CD4-positive, CD25-positive, alpha-beta regulatory T cell (primary cell): ENCODE results near the gene ST7L. TPM values are rescaled to one million over a fixed set of nuclear protein-coding genes. Genes with fewer than 3 reads are reported as not detected.
A peak's percentile ranks its signal among the peaks of the same experiment; 100 is the strongest.

Experiments used
- ATAC-seq, 2 donors: fragments of 150-1000 bp; cut with Tn5 transposase; one replicate each; pipeline ENCODE4 v1.10.0; 2021; ENCODE audit warnings: low read depth in 2 of 2, moderate number of reproducible peaks in 2 of 2, moderate library complexity in 1 of 2
- DNase-seq, 3 donors: peaks; one replicate each; pipeline versions ENCODE4 v3.0.0 to v3.0.0-alpha.2; 2012 to 2022; ENCODE audit warnings: mixed read lengths in 1 of 3
- H3K27ac ChIP-seq: one replicate; pipeline ENCODE4 v1.7.0; 2013; ENCODE audit warnings: mild to moderate bottlenecking, low read length; ENCODE audit not compliant: insufficient read depth, poor library complexity, severe bottlenecking
- H3K27me3 ChIP-seq: one replicate; pipeline ENCODE4 v1.7.0; 2013; ENCODE audit warnings: low read length; ENCODE audit not compliant: control insufficient read depth, insufficient read depth
- H3K36me3 ChIP-seq: one replicate; pipeline ENCODE4 v1.7.0; 2013; ENCODE audit warnings: mild to moderate bottlenecking, low read length, moderate library complexity; ENCODE audit not compliant: control insufficient read depth, insufficient read depth
- H3K4me1 ChIP-seq: 2 replicates; pipeline ENCODE4 v1.7.0; 2013; ENCODE audit warnings: mild to moderate bottlenecking, low read length; ENCODE audit not compliant: insufficient read depth, control insufficient read depth, poor library complexity, severe bottlenecking
- H3K4me3 ChIP-seq: one replicate; pipeline ENCODE4 v1.7.0; 2013; ENCODE audit warnings: low read depth, mild to moderate bottlenecking, low read length, moderate library complexity
- H3K9me3 ChIP-seq, 2 experiments: 1 replicate in 1 of 2; 2 replicates in 1 of 2; pipeline ENCODE4 v1.7.0; 2013; ENCODE audit warnings: low read length in 2 of 2, mild to moderate bottlenecking in 1 of 2, moderate library complexity in 1 of 2; ENCODE audit not compliant: control insufficient read depth in 2 of 2
- H3K27ac Mint-ChIP-seq, 3 donors: one replicate each; pipeline ENCODE4 v1.8.0; 2020 to 2022; ENCODE audit warnings: mild to moderate bottlenecking in 3 of 3, mixed read lengths in 3 of 3, moderate library complexity in 2 of 3
- H3K27me3 Mint-ChIP-seq: one replicate; pipeline ENCODE4 v1.8.0; 2022; ENCODE audit warnings: mild to moderate bottlenecking, mixed read lengths
- H3K36me3 Mint-ChIP-seq: one replicate; pipeline ENCODE4 v1.8.0; 2020; ENCODE audit warnings: mixed read lengths
- H3K4me1 Mint-ChIP-seq, 4 donors: one replicate each; pipeline ENCODE4 v1.8.0; 2020 to 2022; ENCODE audit warnings: mixed read lengths in 4 of 4, mild to moderate bottlenecking in 1 of 4
- H3K4me3 Mint-ChIP-seq, 4 donors: one replicate each; pipeline ENCODE4 v1.8.0; 2020 to 2022; ENCODE audit warnings: mild to moderate bottlenecking in 4 of 4, mixed read lengths in 4 of 4, moderate library complexity in 3 of 4
- H3K9me3 Mint-ChIP-seq, 7 donors: one replicate each; pipeline ENCODE4 v1.8.0; 2020 to 2022; ENCODE audit warnings: mixed read lengths in 7 of 7, mild to moderate bottlenecking in 3 of 7, moderate library complexity in 2 of 7
- polyA plus RNA-seq, 4 donors: library from polyadenylated mRNA; unstranded; fragments of 300-500 nt; fragmentation: Illumina TruSeq; gene quantifications; one replicate each; pipeline ENCODE4 v1.2.3, GENCODE V29; 2021
- total RNA-seq: library from RNA; stranded (reverse); gene quantifications from one replicate; pipeline ENCODE4 v1.2.3, GENCODE V29; 2022

Gene ST7L
- total and polyA plus RNA-seq, 5 donors from 2014 or later = 7.7 to 36.8 (median 14.9) TPM

DNA sequence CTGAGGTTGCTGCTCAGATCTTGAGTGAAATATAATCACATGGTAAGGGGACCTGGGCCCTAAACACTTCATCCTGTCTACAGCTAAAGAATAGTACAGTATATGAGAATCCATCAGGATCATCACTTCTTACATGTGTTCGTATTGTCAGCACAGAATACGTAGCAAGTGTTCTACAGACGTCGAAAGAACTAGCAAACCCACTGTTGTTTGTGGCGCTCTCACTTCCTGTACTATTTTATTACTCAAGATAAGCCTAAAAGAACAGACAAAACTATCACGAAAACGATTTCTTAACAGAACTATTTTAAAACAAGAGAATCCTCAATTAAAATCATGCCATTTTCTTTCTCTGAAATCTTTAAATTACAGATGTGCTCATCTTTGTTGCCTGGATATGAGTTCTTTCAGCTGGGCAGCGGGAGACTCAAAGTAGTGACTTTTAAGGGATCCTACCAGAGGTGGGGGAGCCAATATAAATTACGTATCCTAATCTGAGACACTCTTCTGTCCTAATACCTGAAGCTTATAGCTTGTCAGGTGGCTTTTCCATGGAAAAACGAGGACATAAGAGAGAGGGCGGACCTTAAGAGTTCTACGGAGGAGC is 724 bp downstream of the ST7L start:
- H3K4me3 ChIP-seq = peak overlapping the region; percentile 94
- H3K27ac ChIP-seq = peak overlapping the region; percentile 100
- H3K4me3 Mint-ChIP-seq = peak overlapping the region; percentile 99 to 100 (median 100)
- no peaks in the 10 kb centered on the region for H3K27me3 ChIP-seq
- H3K4me1 Mint-ChIP-seq = peaks cover 18 to 46% (median 31%) of the 10 kb centered on the region in 4 donors
- peaks cover 52% of the 10 kb centered on the region for H3K4me1 ChIP-seq
- no peaks in the 10 kb centered on the region for H3K9me3 ChIP-seq
- peaks cover 3% of the 10 kb centered on the region for H3K36me3 Mint-ChIP-seq
- H3K27ac Mint-ChIP-seq = peak overlapping the region; percentile 99 to 100 (median 100)
- H3K36me3 ChIP-seq = peaks cover 4% of the 10 kb centered on the region
- peak; percentile 22 to 83 (median 81) for DNase-seq
- no peaks in the 10 kb centered on the region for H3K9me3 Mint-ChIP-seq
- H3K27me3 Mint-ChIP-seq = peaks cover 10% of the 10 kb centered on the region
- ATAC-seq = peak; percentile 30 to 42

DNA sequence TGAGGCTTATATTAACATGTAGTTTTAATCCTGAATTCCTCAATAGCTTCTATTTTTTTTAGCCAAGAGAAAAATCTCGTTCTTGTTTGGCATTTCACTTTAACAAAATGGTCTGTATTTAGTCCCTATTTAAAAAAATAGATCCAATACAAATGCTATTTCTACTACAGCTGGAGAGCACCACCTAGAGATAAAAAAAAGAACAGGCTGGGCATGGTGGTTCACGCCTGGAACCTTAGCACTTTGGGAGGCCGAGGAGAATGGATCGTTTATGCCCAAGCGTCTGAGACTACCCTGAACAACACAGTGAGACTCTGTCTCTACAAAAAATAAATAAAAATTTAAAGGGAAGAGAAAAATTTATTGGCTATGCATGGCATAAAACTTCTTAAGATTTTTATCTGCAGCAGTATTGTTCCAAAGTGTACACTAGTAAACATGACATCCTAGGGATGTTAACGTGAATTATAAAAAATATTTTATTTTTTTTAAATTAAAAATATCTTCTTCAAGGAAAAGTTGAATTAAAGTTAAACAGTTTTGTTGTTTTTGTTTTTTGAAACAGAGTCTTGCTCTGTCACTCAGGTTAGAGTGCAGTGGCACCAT is 4.4 kb downstream of the ST7L start:
- Mint-ChIP-seq H3K4me1 (peaks cover 9 to 32% (median 20%) of the 10 kb centered on the region in 4 donors), H3K27ac (peak overlapping the region in 1 of 3 donors; percentile 75), H3K27me3 (peaks cover 10% of the 10 kb centered on the region), H3K4me3 (peak overlapping the region in 3 of 4 donors; percentile 33 to 75 (median 72)), H3K36me3 (peaks cover 21% of the 10 kb centered on the region), H3K9me3 (no peaks in the 10 kb centered on the region)
- peak in 1 of 3 donors; percentile 61 for DNase-seq
- Histone ChIP-seq H3K36me3 (peaks cover 26% of the 10 kb centered on the region), H3K27ac (no peak overlapping the region), H3K9me3 (no peaks in the 10 kb centered on the region), H3K4me1 (peaks cover 23% of the 10 kb centered on the region), H3K4me3 (no peak overlapping the region), H3K27me3 (no peaks in the 10 kb centered on the region)
- ATAC-seq = no peak

DNA sequence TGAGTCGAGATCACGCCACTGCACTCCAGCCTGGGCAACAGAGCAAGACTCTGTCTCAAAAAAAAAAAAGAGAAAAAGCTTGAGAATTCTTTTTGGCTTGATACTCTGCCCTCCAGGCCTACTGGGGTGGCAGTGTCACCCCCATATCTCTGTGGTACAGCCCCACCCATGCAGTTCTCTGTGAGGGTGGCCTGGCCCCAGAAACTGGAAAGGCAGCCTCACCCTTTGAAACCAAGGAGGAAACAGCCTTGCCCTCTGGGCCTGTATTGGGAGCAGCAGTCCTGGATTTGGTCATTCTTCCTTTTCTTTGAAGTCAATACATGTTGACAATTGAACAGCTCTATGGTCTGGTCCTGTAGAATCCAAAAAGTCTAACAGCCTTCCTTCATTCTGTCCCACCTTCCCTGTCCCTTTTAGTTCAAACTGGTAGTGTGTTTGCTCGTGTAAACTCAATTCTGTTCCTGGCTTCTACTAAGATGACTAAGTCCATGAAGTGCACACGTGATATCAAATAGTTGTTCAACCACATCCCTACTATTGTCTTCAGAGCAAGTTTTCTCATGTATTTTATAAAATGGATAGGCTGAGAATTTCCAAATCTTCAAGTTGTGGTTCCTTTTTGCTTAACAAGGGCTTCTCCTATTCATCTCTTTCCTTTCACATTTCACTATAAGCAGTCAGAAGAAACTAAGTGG is 13.2 kb downstream of the ST7L start:
- H3K4me3 Mint-ChIP-seq = no peak overlapping the region
- peaks cover under 1 to 20% (median 10%) of the 10 kb centered on the region in 4 donors for H3K4me1 Mint-ChIP-seq
- ATAC-seq (no peak), DNase-seq (no peak)
- Histone ChIP-seq H3K36me3 (peaks cover 49% of the 10 kb centered on the region), H3K9me3 (no peaks in the 10 kb centered on the region), H3K4me3 (no peak overlapping the region), H3K27ac (no peak overlapping the region), H3K4me1 (no peaks in the 10 kb centered on the region), H3K27me3 (no peaks in the 10 kb centered on the region)
- H3K36me3 Mint-ChIP-seq = peaks cover 38% of the 10 kb centered on the region
- H3K27ac Mint-ChIP-seq = peak overlapping the region in 2 of 3 donors; percentile 22 to 44
- H3K27me3 Mint-ChIP-seq = no peaks in the 10 kb centered on the region
- no peaks in the 10 kb centered on the region for H3K9me3 Mint-ChIP-seq

DNA sequence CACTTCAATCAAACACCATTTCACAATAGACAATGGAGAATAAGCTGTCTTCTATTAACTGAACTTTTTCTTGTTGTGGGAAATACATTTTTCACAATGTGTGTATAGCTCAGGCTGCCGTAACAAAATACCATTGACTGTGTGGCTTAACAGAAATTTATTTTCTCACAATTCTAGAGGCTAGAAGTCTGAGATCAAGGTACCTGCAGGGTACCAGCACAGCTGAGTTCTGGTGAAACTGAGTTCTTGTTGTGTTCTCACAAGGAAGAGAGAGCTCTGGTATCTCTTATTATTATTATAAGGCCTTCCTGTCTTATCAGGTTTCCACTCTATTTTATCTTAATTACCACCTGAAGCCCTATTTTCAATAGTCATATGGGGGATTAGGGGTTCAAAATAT is 15.4 kb downstream of the ST7L start:
- Mint-ChIP-seq H3K9me3 (no peaks in the 10 kb centered on the region), H3K27me3 (no peaks in the 10 kb centered on the region), H3K36me3 (peaks cover 33% of the 10 kb centered on the region), H3K4me3 (no peak overlapping the region), H3K4me1 (peaks cover 0 to 20% (median 8%) of the 10 kb centered on the region in 4 donors), H3K27ac (peak overlapping the region in 1 of 3 donors; percentile 24)
- Histone ChIP-seq H3K36me3 (peaks cover 40% of the 10 kb centered on the region), H3K9me3 (no peaks in the 10 kb centered on the region), H3K27me3 (no peaks in the 10 kb centered on the region), H3K4me3 (no peak overlapping the region), H3K4me1 (no peaks in the 10 kb centered on the region), H3K27ac (no peak overlapping the region)
- no peak for ATAC-seq
- no peak for DNase-seq

DNA sequence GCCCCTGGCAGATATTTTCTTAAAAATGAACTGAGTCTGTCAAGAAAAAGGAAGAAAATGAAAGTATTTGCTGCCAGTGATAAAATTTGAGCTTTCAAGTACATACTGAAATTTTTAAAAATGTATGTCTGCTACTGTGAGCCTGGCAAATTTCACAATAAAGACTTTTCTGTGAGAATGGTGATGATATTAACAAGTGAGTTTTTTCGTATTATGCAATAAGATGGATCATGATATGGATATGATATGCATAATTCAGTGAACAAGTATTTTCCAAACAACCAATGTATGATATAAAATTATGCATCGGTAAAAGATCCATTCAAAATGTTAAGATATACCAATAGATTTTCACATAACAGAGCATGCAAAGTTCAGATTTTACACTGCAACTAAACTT is 15.9 kb downstream of the ST7L start:
- H3K27ac ChIP-seq = no peak overlapping the region
- no peak overlapping the region for H3K4me3 Mint-ChIP-seq
- H3K9me3 Mint-ChIP-seq = no peaks in the 10 kb centered on the region
- no peaks in the 10 kb centered on the region for H3K9me3 ChIP-seq
- H3K4me1 ChIP-seq = no peaks in the 10 kb centered on the region
- no peak overlapping the region for H3K27ac Mint-ChIP-seq
- peaks cover 28% of the 10 kb centered on the region for H3K36me3 Mint-ChIP-seq
- peaks cover 38% of the 10 kb centered on the region for H3K36me3 ChIP-seq
- no peak for ATAC-seq
- no peaks in the 10 kb centered on the region for H3K27me3 ChIP-seq
- H3K4me1 Mint-ChIP-seq = peaks cover 0 to 20% (median 5%) of the 10 kb centered on the region in 4 donors
- no peaks in the 10 kb centered on the region for H3K27me3 Mint-ChIP-seq
- no peak overlapping the region for H3K4me3 ChIP-seq
- DNase-seq = no peak

DNA sequence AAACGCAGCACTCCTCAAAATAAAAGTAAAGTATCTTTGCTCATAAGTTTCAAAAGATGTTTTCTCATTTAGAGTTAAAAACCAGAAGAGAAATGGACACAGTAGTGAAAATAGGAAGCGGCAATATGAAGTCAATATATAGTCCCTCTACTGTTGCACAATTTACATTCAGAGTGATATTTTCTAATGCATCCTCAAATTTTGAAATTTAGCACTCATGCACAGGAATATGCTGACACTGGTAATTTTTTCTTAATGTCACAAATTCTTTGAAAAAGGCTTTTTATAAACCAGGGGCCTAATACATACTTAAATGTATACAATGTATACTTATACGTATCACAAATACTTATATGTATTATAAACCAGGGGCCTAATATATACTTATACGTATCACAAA is 19.5 kb downstream of the ST7L start:
- no peaks in the 10 kb centered on the region for H3K9me3 ChIP-seq
- DNase-seq (no peak), ATAC-seq (no peak)
- H3K27me3 Mint-ChIP-seq = no peaks in the 10 kb centered on the region
- H3K9me3 Mint-ChIP-seq = no peaks in the 10 kb centered on the region
- H3K27ac ChIP-seq = no peak overlapping the region
- no peaks in the 10 kb centered on the region for H3K4me1 ChIP-seq
- peaks cover 19% of the 10 kb centered on the region for H3K36me3 Mint-ChIP-seq
- peak overlapping the region in 1 of 3 donors; percentile 6 for H3K27ac Mint-ChIP-seq
- H3K4me3 Mint-ChIP-seq = no peak overlapping the region
- H3K27me3 ChIP-seq = no peaks in the 10 kb centered on the region
- no peak overlapping the region for H3K4me3 ChIP-seq
- H3K4me1 Mint-ChIP-seq = peaks cover 0 to 2% (median 0%) of the 10 kb centered on the region in 4 donors
- peaks cover 28% of the 10 kb centered on the region for H3K36me3 ChIP-seq

DNA sequence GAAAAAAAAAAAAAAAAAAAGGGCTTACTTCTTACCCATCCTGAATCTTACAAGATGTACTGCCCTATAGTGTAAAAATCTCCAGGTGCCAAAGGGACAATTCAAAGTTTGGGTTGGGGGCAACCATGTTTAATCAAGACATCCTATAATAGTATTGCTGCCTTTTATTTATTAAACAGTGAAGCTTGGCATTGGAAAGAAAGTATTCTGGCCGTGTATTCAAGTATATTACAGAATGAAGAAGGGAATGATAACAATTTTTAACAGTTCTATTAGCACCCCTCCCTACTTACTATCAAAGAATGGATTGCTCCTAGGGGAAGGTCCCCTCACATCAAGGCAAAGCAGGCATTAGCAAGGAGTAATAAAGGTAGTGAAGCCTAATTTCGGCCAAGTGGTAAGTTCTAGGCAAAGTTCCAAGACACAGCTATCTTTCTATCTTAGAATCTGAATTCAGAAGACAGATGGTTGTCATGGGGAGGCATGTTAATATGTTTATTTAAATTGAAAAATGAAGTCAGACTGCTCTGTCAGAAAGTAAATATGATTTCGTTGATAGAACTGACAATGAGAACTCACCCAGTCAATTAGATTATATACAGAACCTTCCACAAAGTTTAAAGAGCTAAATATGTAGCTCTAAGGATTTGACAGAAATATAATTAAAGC is 24.6 kb downstream of the ST7L start:
- H3K4me3 Mint-ChIP-seq = no peak overlapping the region
- ATAC-seq = no peak
- Histone ChIP-seq H3K27me3 (no peaks in the 10 kb centered on the region), H3K27ac (no peak overlapping the region), H3K4me3 (no peak overlapping the region), H3K4me1 (no peaks in the 10 kb centered on the region), H3K36me3 (peaks cover 19% of the 10 kb centered on the region), H3K9me3 (peaks cover 0 to 4% of the 10 kb centered on the region in 2 experiments)
- no peak overlapping the region for H3K27ac Mint-ChIP-seq
- H3K4me1 Mint-ChIP-seq = peaks cover 0 to 4% (median 0%) of the 10 kb centered on the region in 4 donors
- H3K27me3 Mint-ChIP-seq = no peaks in the 10 kb centered on the region
- H3K9me3 Mint-ChIP-seq = peaks cover 0 to 7% (median 0%) of the 10 kb centered on the region in 7 donors
- DNase-seq = no peak
- H3K36me3 Mint-ChIP-seq = peaks cover 28% of the 10 kb centered on the region
